GM19463 (cell line): ENCODE data around the gene PCDHB14.

Source experiments
- ATAC-seq: cut with Tn5 transposase; IDR thresholded peaks from one replicate; pipeline ENCODE4 v1.9.1; 2021; ENCODE audit warnings: mild to moderate bottlenecking, moderate library complexity; ENCODE audit not compliant: unreplicated experiment

Gene PCDHB14

DNA sequence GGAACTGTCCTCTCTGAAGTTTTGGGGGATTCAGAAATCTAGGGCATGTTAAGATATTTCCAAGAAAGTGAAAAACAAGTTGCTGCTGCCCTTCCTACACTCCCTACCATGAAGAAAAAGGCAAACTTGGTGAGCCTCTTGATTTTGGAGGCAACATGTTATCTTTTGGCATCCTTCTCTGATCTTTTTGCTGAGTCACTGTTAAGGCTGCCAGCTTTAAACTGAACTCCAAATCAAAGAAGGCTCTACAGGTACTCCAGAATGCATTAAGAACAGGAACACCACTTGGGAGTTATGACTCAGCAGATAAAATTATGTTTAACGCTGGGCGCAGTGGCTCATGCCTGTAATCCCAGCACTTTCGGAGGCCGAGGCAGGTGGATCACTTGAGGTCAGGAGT, 46.1 kb downstream of the PCDHB14 start:
- ATAC-seq = no peak

DNA sequence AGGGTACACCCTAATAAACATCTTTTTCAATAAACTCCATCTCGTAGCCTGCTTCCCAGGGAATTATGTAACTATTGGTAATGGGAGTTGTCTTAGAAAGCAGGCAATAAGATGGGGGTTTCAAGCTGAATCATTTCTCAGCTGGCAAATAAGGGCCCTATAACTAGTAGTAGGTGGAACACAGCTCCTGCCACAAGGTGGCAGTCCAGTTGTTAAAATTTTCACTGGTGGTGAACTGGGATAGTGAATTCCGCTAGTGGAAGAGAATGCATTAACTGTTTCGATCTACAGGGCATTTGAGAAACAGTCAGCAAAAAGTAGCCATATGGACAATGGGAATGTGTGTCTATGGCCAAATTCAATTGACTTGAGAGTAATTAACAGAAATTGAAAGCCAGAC, 49.8 kb downstream of the PCDHB14 start:
- ATAC-seq = no peak
